Peyer's patch (tissue), 4 donors: ENCODE measurements around the gene RXRA. TPM values are rescaled to one million over a fixed set of nuclear protein-coding genes. Genes with fewer than 3 reads are reported as not detected.

Experiments
- DNase-seq, 3 donors: peaks; one replicate each; pipeline ENCODE4 v3.0.0-alpha.2; 2017 to 2019
- H3K27ac ChIP-seq, 4 donors: fragments of 200-600 bp; sonication (generic); one replicate each; pipeline ENCODE4 v1.5.1; 2016 to 2019
- H3K27me3 ChIP-seq, 2 donors: fragments of 200-600 bp; sonication (generic); one replicate each; pipeline ENCODE4 v1.5.1; 2019
- H3K36me3 ChIP-seq, 3 donors: fragments of 200-600 bp; sonication (generic); one replicate each; pipeline ENCODE4 v1.5.1; 2016 to 2019
- H3K4me1 ChIP-seq, 4 donors: fragments of 200-600 bp; sonication (generic); one replicate each; pipeline ENCODE4 v1.5.1; 2016 to 2019
- H3K4me3 ChIP-seq, 4 donors: fragments of 200-600 bp; sonication (generic); 1 replicate in 3 of 4; 2 replicates in 1 of 4; pipeline ENCODE4 v1.5.1; 2016 to 2019; ENCODE audit warnings: mild to moderate bottlenecking in 1 of 4
- H3K9me3 ChIP-seq, 4 donors: fragments of 200-600 bp; sonication (generic); one replicate each; pipeline ENCODE4 v1.5.1; 2016 to 2019; ENCODE audit warnings: mild to moderate bottlenecking in 1 of 4
- POLR2A ChIP-seq, 2 donors: fragments of 450-650 bp; IDR thresholded peaks; one replicate each; pipeline ENCODE4 v1.5.1; 2017; ENCODE audit warnings: antibody characterized with exemption in 2 of 2, mild to moderate bottlenecking in 2 of 2, moderate library complexity in 2 of 2
- total RNA-seq, 4 donors: library from RNA; depleted of rRNA; stranded (reverse); fragments of >200 nt; gene quantifications; one replicate each; pipeline ENCODE4 v1.1.0, GENCODE V29; 2016
- TF ChIP-seq, protein P1 (sequence below), 6 experiments: fragments of 450-650 bp in 4 of 6; fragments of 200-600 bp in 2 of 6; sonication (generic) in 1 of 6; IDR thresholded peaks; one replicate each; pipeline ENCODE4 v1.5.1; 2017 to 2019; ENCODE audit warnings: antibody characterized with exemption in 6 of 6, mild to moderate bottlenecking in 3 of 6, moderate library complexity in 1 of 6

The RXRA gene
- total RNA-seq, 4 donors from 2014 or later = 54.5 to 83.6 (median 65.4) TPM

- peaks cover 0 to 8% (median 4%) of the 10 kb centered on the region in 4 donors for H3K9me3 ChIP-seq
- no peak overlapping the region for H3K27ac ChIP-seq
- H3K27me3 ChIP-seq = no peaks in the 10 kb centered on the region
- TF ChIP-seq POLR2A (IDR thresholded peaks at IDR 0.05) = no peak
- TF ChIP-seq, protein P1, sequence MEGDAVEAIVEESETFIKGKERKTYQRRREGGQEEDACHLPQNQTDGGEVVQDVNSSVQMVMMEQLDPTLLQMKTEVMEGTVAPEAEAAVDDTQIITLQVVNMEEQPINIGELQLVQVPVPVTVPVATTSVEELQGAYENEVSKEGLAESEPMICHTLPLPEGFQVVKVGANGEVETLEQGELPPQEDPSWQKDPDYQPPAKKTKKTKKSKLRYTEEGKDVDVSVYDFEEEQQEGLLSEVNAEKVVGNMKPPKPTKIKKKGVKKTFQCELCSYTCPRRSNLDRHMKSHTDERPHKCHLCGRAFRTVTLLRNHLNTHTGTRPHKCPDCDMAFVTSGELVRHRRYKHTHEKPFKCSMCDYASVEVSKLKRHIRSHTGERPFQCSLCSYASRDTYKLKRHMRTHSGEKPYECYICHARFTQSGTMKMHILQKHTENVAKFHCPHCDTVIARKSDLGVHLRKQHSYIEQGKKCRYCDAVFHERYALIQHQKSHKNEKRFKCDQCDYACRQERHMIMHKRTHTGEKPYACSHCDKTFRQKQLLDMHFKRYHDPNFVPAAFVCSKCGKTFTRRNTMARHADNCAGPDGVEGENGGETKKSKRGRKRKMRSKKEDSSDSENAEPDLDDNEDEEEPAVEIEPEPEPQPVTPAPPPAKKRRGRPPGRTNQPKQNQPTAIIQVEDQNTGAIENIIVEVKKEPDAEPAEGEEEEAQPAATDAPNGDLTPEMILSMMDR (IDR thresholded peaks at IDR 0.05) = no peak
- H3K4me3 ChIP-seq = no peak overlapping the region
- no peak for DNase-seq
- H3K36me3 ChIP-seq = no peaks in the 10 kb centered on the region
- peaks cover 0 to 33% (median 16%) of the 10 kb centered on the region in 4 donors for H3K4me1 ChIP-seq
Measured at GRCh38 chr9:134445000-134445399, 118.7 kb downstream of the RXRA start.

DNA sequence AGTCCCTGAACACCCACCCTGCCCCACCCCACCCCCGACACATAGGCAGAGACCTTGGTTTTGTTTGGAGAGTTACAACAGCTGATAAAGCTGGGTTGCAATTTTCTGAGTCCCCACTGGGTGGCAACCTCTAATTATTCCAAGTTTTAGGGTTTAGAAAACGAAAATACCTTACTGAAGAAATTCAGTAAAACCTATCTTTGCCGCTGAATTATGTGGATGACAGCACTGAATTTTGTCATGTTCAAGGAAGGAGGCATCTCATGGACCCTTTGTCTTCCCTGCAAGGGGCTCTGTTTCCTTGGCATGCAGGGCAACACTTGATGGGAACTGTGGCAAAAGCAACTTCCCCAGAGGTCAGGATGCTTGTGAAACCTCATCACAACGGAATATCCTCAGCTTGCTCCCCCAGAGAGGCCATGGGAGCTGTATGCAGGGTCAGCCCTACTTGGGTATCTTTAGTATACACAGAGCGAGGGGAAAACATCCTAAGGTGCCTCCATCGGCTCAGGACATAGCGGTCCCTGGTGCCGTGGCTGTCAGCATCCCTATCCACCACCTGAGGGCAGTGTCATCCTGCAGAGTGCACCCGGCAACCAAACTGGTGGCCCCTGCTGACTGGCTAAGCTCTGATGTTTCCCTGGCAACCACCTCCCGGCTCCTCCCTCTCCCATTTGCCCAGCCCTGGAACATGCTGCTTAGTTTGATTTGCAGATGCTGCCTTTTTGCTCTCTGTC, 123.1 kb downstream of the RXRA start:
- no peak for TF ChIP-seq POLR2A (IDR thresholded peaks at IDR 0.05)
- TF ChIP-seq, protein P1 (IDR thresholded peaks at IDR 0.05) = peak; percentile 60 to 86 (median 80)
- H3K9me3 ChIP-seq = peaks cover 0 to 8% (median 4%) of the 10 kb centered on the region in 4 donors
- DNase-seq = peak; percentile 81 to 94 (median 81)

DNA sequence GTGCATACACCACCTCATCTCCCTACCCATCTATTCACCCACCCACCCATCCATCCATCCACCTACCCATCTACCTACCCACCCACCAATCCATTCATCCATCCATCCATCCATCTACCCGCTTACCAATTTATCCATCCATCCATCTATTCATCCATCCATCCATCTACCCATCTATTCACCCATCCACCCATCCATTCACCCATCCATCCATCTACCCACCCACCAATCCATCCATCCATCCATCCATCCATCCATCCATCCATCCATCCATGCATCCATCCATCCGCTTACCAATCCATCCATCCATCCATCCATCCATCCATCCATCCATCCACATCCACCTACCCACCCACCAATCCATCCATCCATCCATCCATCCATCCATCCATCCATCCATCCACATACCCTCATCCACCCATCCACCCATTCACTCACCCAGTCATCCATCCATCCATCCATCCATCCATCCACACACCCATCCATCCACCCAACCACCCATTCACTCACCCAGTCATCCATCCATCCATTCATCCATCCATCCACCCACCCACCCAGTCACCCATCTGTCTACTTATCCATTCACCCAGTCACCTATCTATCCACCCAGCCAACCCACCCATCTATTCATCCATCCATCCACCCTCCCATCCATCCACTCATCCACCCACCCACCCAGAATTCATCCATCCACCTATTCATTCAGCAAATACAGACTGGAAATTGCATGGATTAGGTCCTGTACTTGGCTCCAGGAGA, 125.6 kb downstream of the RXRA start:
- H3K4me3 ChIP-seq = no peak overlapping the region
- peaks cover 0 to 13% (median 4%) of the 10 kb centered on the region in 4 donors for H3K4me1 ChIP-seq
- H3K27me3 ChIP-seq = no peaks in the 10 kb centered on the region
- TF ChIP-seq POLR2A (IDR thresholded peaks at IDR 0.05) = no peak
- TF ChIP-seq, protein P1 (IDR thresholded peaks at IDR 0.05) = no peak
- H3K9me3 ChIP-seq = peaks cover 0 to 8% (median 4%) of the 10 kb centered on the region in 4 donors
- H3K27ac ChIP-seq = no peak overlapping the region
- H3K36me3 ChIP-seq = no peaks in the 10 kb centered on the region
- DNase-seq = no peak

More for the DNA sequence above, 123.1 kb downstream of the RXRA start:
- no peaks in the 10 kb centered on the region for H3K27me3 ChIP-seq
- H3K27ac ChIP-seq = no peak overlapping the region
- no peaks in the 10 kb centered on the region for H3K4me1 ChIP-seq
- H3K4me3 ChIP-seq = no peak overlapping the region
- no peaks in the 10 kb centered on the region for H3K36me3 ChIP-seq

GRCh38 chr9:134452728-134453127, 126.5 kb downstream of the RXRA start:
- TF ChIP-seq POLR2A (IDR thresholded peaks at IDR 0.05) = no peak
- TF ChIP-seq, protein P1 (IDR thresholded peaks at IDR 0.05) = no peak
- H3K4me3 ChIP-seq = no peak overlapping the region
- peaks cover 0 to 8% (median 4%) of the 10 kb centered on the region in 4 donors for H3K9me3 ChIP-seq
- no peaks in the 10 kb centered on the region for H3K27me3 ChIP-seq
- no peaks in the 10 kb centered on the region for H3K36me3 ChIP-seq
- H3K27ac ChIP-seq = no peak overlapping the region
- DNase-seq = no peak
- peaks cover 0 to 21% (median 6%) of the 10 kb centered on the region in 4 donors for H3K4me1 ChIP-seq

GRCh38 chr9:134453776-134454475, 127.7 kb downstream of the RXRA start:
- no peak for DNase-seq
- H3K4me3 ChIP-seq = no peak overlapping the region
- TF ChIP-seq, protein P1 (IDR thresholded peaks at IDR 0.05) = no peak
- no peak for TF ChIP-seq POLR2A (IDR thresholded peaks at IDR 0.05)
- H3K27ac ChIP-seq = no peak overlapping the region
- H3K36me3 ChIP-seq = no peaks in the 10 kb centered on the region
- no peaks in the 10 kb centered on the region for H3K27me3 ChIP-seq
- H3K9me3 ChIP-seq = peaks cover 0 to 4% (median 2%) of the 10 kb centered on the region in 4 donors
- peaks cover 0 to 21% (median 6%) of the 10 kb centered on the region in 4 donors for H3K4me1 ChIP-seq
